Activated naive CD4-positive, alpha-beta T cell treated with anti-CD3 and anti-CD28 coated beads, Interleukin-2, amount 50 U/mL, for 24 hours (primary cell): Measurements from ENCODE around the gene BMP7.

Experiments
- H3K27ac Mint-ChIP-seq: one replicate; pipeline ENCODE4 v1.8.0; 2021; ENCODE audit warnings: mild to moderate bottlenecking, mixed read lengths
- H3K27me3 Mint-ChIP-seq: one replicate; pipeline ENCODE4 v1.8.0; 2021; ENCODE audit warnings: mixed read lengths
- H3K36me3 Mint-ChIP-seq: one replicate; pipeline ENCODE4 v1.8.0; 2021; ENCODE audit warnings: mixed read lengths
- H3K4me1 Mint-ChIP-seq: one replicate; pipeline ENCODE4 v1.8.0; 2021; ENCODE audit warnings: mixed read lengths
- H3K4me3 Mint-ChIP-seq: one replicate; pipeline ENCODE4 v1.8.0; 2021; ENCODE audit warnings: mild to moderate bottlenecking, mixed read lengths
- H3K9me3 Mint-ChIP-seq: one replicate; pipeline ENCODE4 v1.8.0; 2021; ENCODE audit warnings: mixed read lengths

Gene BMP7

DNA sequence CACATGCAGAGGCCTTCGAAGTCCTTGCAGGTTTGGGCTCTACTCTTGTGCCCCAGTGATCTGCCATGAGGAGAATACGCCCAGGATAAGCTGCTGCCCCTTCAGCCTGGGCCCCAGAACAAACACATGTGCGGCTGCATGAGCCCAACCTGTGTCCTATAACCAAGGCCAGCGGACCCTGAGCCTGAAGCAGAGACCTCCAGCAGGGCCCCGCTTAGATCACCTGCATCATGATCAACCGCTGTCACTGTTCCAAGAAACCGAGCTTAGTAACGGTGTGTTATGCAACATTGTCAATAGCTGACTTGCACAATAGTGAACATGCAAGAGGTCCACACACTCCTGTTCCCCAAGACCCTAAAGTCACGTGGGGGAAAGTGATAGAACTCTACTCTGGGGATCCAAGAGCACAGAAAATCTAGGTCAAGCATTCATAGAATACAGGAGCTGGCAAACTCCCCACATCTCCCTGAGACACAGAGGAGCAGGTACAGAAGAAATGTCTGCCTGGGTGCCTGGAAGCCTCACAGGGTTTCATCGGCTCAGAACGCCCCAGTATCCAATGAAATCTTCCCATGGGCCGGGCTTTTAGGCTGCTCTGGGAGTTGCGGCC lies 136.2 kb downstream of the BMP7 start:
- H3K27me3 Mint-ChIP-seq: peaks cover 19% of the 10 kb centered on the region
- H3K9me3 Mint-ChIP-seq: no peaks in the 10 kb centered on the region
- H3K36me3 Mint-ChIP-seq: no peaks in the 10 kb centered on the region
- no peak overlapping the region for H3K4me3 Mint-ChIP-seq
- no peak overlapping the region for H3K27ac Mint-ChIP-seq
- no peaks in the 10 kb centered on the region for H3K4me1 Mint-ChIP-seq

DNA sequence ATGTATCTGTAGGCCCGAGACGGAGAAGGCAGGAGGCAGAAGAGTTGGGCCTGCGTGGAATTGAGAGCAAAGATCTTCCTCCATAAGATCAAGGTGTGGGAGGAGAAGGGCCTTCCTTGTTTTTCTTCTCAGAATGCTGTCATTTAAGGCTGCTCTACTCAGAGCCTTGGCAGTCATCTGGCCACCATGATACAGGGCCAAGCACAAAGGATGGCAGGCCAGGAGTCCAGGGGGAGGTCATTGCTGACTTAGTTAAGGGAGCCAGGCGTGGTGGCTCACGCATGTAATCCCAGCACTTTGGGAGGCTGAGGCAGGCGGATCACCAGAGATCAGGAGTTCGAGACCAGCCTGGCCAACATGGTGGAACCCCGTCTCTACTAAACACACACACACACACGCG lies 137.1 kb downstream of the BMP7 start:
- Mint-ChIP-seq H3K27me3 (peaks cover 17% of the 10 kb centered on the region), H3K4me3 (no peak overlapping the region), H3K36me3 (no peaks in the 10 kb centered on the region)

DNA sequence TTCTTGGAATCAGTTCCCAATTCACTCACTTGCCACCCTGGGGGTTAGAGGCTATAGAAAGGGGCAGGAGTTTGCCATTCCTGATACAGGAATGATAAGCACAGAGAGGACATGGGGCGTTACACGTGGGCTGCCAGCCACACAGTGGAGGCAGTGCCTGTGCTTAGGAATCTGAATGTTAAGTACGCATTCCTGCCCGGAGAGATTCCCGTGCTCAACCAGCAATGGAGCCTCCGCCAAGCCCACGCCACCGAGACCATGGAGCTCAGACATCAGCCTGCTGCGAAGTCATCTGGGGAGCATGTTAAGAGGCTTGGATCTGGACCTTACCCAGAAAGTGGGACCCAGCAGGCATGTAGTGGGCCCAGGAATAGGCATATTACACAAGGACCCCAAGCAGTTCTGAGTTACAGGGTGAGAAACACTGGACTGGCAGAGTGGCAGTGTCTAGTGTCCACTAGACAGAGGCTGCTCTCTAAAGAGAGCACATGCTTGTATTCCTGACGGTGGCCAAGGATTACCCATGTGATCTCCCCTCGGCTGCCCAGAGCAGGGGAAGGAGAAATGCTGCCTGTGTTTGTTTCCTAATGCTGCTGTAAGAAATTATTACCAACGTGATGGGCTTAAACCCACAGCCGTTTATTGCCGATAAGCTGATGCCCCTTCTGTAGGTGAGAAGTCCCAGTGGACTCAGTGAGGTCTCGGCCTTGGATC lies 138.2 kb downstream of the BMP7 start:
- H3K4me1 Mint-ChIP-seq: no peaks in the 10 kb centered on the region
- no peaks in the 10 kb centered on the region for H3K36me3 Mint-ChIP-seq
- H3K27me3 Mint-ChIP-seq: peaks cover 15% of the 10 kb centered on the region
- no peak overlapping the region for H3K27ac Mint-ChIP-seq
- H3K4me3 Mint-ChIP-seq: no peak overlapping the region
- H3K9me3 Mint-ChIP-seq: no peaks in the 10 kb centered on the region

More for the DNA sequence above, 137.1 kb downstream of the BMP7 start:
- H3K4me1 Mint-ChIP-seq: no peaks in the 10 kb centered on the region
- no peak overlapping the region for H3K27ac Mint-ChIP-seq
- no peaks in the 10 kb centered on the region for H3K9me3 Mint-ChIP-seq

DNA sequence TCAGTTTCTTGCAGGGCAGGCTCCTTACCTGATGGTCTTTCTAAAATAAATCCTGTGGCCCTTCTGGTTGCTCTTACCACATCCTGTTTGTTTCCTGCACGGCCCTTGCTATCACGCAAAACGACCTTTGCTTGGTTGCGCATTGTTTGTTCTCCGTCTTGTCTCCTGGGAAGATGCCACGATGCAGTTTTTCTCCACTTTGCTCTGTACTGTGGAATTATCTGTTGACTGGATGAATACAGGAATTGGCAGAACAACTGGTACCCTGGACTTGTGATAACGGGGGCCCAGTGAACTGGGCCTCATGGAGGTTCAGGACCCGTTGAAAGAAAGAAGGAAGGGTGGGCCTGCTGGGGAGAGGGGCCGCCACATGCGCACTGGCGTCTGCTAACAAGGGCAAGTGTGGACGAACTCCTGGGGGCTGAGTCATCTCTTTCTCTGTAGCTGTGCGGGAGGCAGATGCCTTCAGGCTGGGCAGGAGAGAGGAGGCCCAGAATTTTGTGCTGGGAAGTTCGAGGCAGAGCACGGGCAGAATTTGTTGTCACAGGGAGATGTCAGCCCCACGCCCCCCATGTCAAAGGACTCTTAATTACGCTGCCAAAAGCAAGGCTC lies 139.9 kb downstream of the BMP7 start:
- no peak overlapping the region for H3K27ac Mint-ChIP-seq
- peaks cover 11% of the 10 kb centered on the region for H3K27me3 Mint-ChIP-seq
- H3K36me3 Mint-ChIP-seq: no peaks in the 10 kb centered on the region
- no peak overlapping the region for H3K4me3 Mint-ChIP-seq
- H3K9me3 Mint-ChIP-seq: no peaks in the 10 kb centered on the region
- H3K4me1 Mint-ChIP-seq: no peaks in the 10 kb centered on the region

DNA sequence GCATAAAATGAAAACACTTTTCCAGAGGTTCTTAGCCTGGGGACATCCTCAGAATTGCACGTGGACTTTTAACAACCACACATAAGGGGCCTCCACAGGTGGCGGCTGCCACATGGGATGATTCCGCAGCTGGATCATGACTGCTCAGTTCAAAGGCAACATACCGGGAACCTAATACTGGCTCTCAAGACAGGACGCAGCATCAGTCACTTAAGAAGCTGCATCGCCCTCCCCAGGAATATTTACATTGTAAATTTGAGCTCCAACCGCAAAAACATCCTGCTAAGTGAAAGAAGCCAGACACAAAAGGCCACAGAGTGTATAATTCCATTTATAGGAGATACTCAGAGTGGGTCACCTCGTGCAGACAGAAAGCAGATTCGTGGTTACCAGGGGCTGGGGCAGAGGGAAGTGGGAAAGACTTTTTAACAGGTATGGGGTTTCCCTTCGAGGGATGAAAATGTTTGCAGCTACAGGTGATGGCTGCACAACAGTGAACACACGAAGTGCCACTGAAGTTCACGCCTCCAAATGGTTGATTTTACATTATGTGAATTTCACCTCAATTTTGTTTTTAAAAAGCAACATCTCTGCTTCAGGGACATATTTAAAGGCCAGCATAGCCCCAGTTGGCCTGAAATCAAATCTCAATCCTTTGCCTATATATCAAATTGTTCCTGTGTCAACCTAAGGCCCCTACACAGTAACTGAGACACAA lies 141.5 kb downstream of the BMP7 start:
- Mint-ChIP-seq H3K9me3 (no peaks in the 10 kb centered on the region), H3K27ac (no peak overlapping the region), H3K4me3 (no peak overlapping the region), H3K4me1 (no peaks in the 10 kb centered on the region), H3K36me3 (no peaks in the 10 kb centered on the region), H3K27me3 (peaks cover 11% of the 10 kb centered on the region)

DNA sequence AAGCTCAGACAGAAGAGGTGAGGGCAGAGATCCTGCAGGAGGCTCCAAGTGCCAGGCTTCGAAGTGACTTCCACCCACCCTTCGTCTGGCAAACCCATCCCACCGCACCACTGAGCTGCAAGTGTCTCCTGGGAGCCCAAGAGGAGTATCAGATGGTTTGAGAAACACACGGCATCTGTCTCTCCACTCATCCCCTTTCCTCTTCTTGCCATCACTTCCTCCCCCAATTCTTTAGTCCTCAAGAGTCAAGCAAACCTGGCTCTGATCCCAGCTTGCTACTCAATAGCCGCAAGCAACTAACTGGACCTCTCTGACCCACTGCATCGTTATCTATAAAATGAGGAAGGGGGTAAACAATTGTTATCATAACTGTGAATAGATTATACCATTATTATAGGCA lies 142.1 kb downstream of the BMP7 start:
- Mint-ChIP-seq H3K27me3 (peaks cover 11% of the 10 kb centered on the region), H3K4me1 (no peaks in the 10 kb centered on the region), H3K36me3 (no peaks in the 10 kb centered on the region), H3K9me3 (no peaks in the 10 kb centered on the region), H3K4me3 (no peak overlapping the region), H3K27ac (no peak overlapping the region)

DNA sequence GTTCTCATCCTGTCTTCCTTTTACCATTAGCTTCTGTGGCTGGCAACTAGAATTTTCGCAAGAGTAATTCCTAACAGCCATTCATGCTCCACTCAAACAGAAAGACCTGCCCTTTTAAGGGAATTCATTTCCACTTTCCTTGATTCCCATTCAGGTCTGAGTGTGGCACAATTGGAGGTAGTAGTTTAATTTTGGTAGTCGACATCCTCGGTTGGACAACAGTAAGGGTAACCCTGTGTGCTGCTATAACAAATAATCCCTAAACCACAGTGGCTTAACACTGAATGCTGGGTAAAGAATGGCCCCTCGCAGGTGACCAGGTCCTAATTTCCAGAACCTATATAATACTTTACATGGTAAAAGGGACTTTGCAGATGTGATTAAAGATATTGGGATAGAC lies 142.9 kb downstream of the BMP7 start:
- Mint-ChIP-seq H3K4me1 (no peaks in the 10 kb centered on the region), H3K36me3 (no peaks in the 10 kb centered on the region), H3K4me3 (no peak overlapping the region), H3K27ac (no peak overlapping the region), H3K27me3 (peaks cover 10% of the 10 kb centered on the region), H3K9me3 (no peaks in the 10 kb centered on the region)

DNA sequence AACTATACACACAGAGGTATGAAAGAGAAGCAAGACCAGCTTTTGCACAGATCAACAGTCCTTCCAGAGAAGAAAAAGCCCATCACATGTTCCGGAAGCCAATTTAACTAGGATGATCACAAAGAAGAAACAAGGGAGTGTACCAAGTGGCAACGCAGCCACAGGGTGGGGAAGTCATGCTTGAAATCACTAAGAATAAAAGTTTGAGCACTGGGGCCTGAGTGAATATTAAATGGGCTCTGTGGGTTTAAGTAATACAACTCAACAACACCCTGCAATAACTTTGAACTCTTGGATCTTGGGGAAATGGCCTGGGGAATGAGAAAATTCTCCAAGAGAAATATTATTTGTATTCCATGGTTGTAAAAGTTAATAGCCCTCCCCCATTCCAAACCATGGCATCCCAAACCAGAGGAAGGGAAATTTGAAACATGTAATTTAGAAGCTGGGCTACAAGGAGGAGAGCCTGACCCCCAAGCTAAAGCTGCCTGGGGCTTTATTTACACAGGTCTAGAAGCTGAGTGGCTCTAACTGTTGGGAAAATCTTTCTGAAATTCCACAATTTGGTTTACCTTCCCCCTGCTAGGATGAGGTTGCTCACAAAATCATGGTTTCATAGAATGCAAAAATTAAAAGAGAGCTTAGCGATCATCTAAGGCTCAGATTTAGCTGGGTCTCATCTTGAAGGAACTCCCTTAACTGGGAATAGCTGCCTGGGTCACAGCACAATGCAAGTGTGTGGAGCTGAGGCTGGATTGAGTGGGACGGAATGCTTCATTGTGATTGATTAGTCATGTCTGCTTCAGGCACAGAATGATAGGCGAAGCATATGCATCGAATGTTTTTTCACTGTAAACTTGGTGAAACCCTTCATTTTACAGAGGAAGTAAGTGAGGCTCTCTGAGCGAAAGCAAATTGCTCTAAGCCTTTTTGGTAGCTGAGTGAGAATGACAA lies 143.6 kb downstream of the BMP7 start:
- no peak overlapping the region for H3K4me3 Mint-ChIP-seq
- H3K27me3 Mint-ChIP-seq: peaks cover 10% of the 10 kb centered on the region
- H3K36me3 Mint-ChIP-seq: no peaks in the 10 kb centered on the region
- H3K9me3 Mint-ChIP-seq: no peaks in the 10 kb centered on the region
- no peak overlapping the region for H3K27ac Mint-ChIP-seq
- H3K4me1 Mint-ChIP-seq: no peaks in the 10 kb centered on the region

DNA sequence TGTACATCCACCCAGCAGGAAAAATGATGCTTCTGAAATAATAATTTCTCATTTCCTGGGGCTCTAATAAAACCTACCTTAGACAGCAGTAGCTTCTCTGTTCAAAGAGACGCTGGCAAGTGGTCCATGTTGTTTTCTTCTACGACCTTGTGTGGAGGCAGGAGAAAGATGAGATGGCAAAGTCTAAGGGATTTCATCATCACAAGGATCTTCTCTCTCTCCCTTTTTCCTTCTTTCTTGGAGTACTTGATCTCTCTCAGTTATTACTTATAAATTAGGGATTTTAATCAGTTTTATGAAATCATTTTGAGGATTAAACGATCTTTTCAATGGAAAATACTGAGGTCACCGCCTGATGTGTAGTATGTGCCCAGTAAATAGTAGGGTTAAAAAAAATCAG lies 147.5 kb downstream of the BMP7 start:
- Mint-ChIP-seq H3K4me3 (no peak overlapping the region), H3K27ac (no peak overlapping the region), H3K36me3 (no peaks in the 10 kb centered on the region), H3K4me1 (no peaks in the 10 kb centered on the region), H3K27me3 (peaks cover under 1% of the 10 kb centered on the region), H3K9me3 (peaks cover 3% of the 10 kb centered on the region)
